H1 (cell line): ENCODE data around the gene CCDC157. TPM values are rescaled to one million over a fixed set of nuclear protein-coding genes. Genes with fewer than 3 reads are reported as not detected.

Experiments
- CTCF ChIA-PET: fragments of 300-600 bp; sonication (Branson Sonifier 250); formaldehyde crosslinking; loops from one replicate; lab custom pipeline; 2021; ENCODE audit not compliant: partially characterized antibody; lab: Charles Lee
- POLR2A ChIA-PET: fragments of 300-600 bp; sonication (Branson Sonifier 250); formaldehyde crosslinking; loops from one replicate; lab custom pipeline; 2021; ENCODE audit warnings: inconsistent platforms; ENCODE audit not compliant: partially characterized antibody; lab: Charles Lee
- DNase-seq, 2 experiments: peaks; one replicate each; pipeline versions ENCODE4 v3.0.0 to v3.0.0-alpha.2; 2010 to 2022; ENCODE audit warnings: low spot score in 2 of 2, low read depth in 1 of 2, mixed read lengths in 1 of 2
- FAIRE-seq: peaks from 2 replicates; lab custom pipeline; 2011; peaks lifted over from hg19 to GRCh38; lab: Jason Lieb, UNC
- H2AFZ ChIP-seq: 2 replicates; pipeline ENCODE4 v1.8.1; 2012; ENCODE audit warnings: low read length, inconsistent platforms
- H2AK5ac ChIP-seq: 2 replicates; pipeline ENCODE4 v1.6.1; 2013; ENCODE audit warnings: low read depth, low read length
- H2BK120ac ChIP-seq: replicated peaks from 2 replicates; pipeline ENCODE3; 2013; ENCODE audit warnings: low read depth, low read length, inconsistent platforms
- H2BK12ac ChIP-seq: 2 replicates; pipeline ENCODE4 v1.6.1; 2013; ENCODE audit warnings: low read depth, low read length
- H2BK15ac ChIP-seq: 2 replicates; pipeline ENCODE4 v1.6.1; 2013; ENCODE audit warnings: low read length
- H2BK20ac ChIP-seq: 2 replicates; pipeline ENCODE4 v1.6.1; 2013; ENCODE audit warnings: low read length
- H2BK5ac ChIP-seq: 2 replicates; pipeline ENCODE4 v1.6.1; 2013; ENCODE audit warnings: low read depth, low read length
- H3K14ac ChIP-seq: 2 replicates; pipeline ENCODE4 v1.6.1; 2013; ENCODE audit warnings: inconsistent platforms; ENCODE audit not compliant: insufficient read length
- H3K18ac ChIP-seq: 2 replicates; pipeline ENCODE4 v1.6.1; 2013; ENCODE audit warnings: low read length; ENCODE audit errors: extremely low read depth
- H3K23ac ChIP-seq: 2 replicates; pipeline ENCODE4 v1.6.1; 2013; ENCODE audit warnings: inconsistent platforms; ENCODE audit not compliant: insufficient read length
- H3K23me2 ChIP-seq: 2 replicates; pipeline ENCODE4 v1.6.1; 2013; ENCODE audit warnings: low read depth, low read length
- H3K27ac ChIP-seq: 2 replicates; pipeline ENCODE4 v1.6.1; 2011; ENCODE audit warnings: low read depth, low read length, inconsistent platforms
- H3K27me3 ChIP-seq, 4 experiments: replicated peaks in 1 of 4; 1 replicate in 1 of 4; 2 replicates in 3 of 4; pipeline versions ENCODE4 v1.6.1 to v1.8.1; 2011 to 2013; ENCODE audit warnings: low read length in 3 of 4, mild to moderate bottlenecking in 3 of 4, inconsistent platforms in 2 of 4, mixed read lengths in 2 of 4, moderate library complexity in 1 of 4; ENCODE audit not compliant: control insufficient read depth in 3 of 4, insufficient read depth in 3 of 4; ENCODE audit errors: extremely low read depth in 1 of 4
- H3K36me3 ChIP-seq, 4 experiments: 2 replicates each; pipeline versions ENCODE4 v1.6.1 to v1.8.1; 2011 to 2013; ENCODE audit warnings: mild to moderate bottlenecking in 4 of 4, low read length in 3 of 4, moderate library complexity in 2 of 4, control low read depth in 1 of 4, inconsistent platforms in 1 of 4; ENCODE audit not compliant: insufficient read depth in 4 of 4, control insufficient read depth in 2 of 4
- H3K4ac ChIP-seq: replicated peaks from 2 replicates; pipeline ENCODE3; 2013; ENCODE audit warnings: low read length, low read depth, mixed read lengths, inconsistent platforms; ENCODE audit not compliant: insufficient read length
- H3K4me1 ChIP-seq, 4 experiments: replicated peaks in 1 of 4; 1 replicate in 1 of 4; 2 replicates in 3 of 4; pipeline versions ENCODE4 v1.6.1 to v1.8.1; 2011 to 2013; ENCODE audit warnings: low read length in 3 of 4, inconsistent platforms in 2 of 4, mixed read lengths in 1 of 4; ENCODE audit not compliant: insufficient read depth in 4 of 4, control insufficient read depth in 3 of 4
- H3K4me2 ChIP-seq, 2 experiments: 2 replicates each; pipeline versions ENCODE4 v1.6.1 to v1.8.1; 2011 to 2013; ENCODE audit warnings: low read depth in 2 of 2, low read length in 2 of 2, control low read depth in 1 of 2, inconsistent platforms in 1 of 2, mild to moderate bottlenecking in 1 of 2; ENCODE audit not compliant: insufficient read depth in 1 of 2
- H3K4me3 ChIP-seq, 4 experiments: fragments of 200-600, 300-600 bp in 1 of 4; sonication (generic), shearing (Covaris generic), sonication (Bioruptor Twin) in 1 of 4; 2 replicates each; pipeline versions ENCODE4 v1.5.1 to v1.8.1; 2011 to 2016; ENCODE audit warnings: low read length in 4 of 4, low read depth in 3 of 4, control low read depth in 2 of 4, inconsistent platforms in 2 of 4, mild to moderate bottlenecking in 2 of 4, mixed read lengths in 1 of 4, moderate library complexity in 1 of 4; ENCODE audit not compliant: insufficient read depth in 2 of 4; ENCODE audit errors: extremely low read depth in 1 of 4
- H3K56ac ChIP-seq: replicated peaks from 2 replicates; pipeline ENCODE3; 2013; ENCODE audit warnings: low read depth, mild to moderate bottlenecking, mixed read lengths, low read length, inconsistent platforms; ENCODE audit not compliant: insufficient read length
- H3K79me1 ChIP-seq: 2 replicates; pipeline ENCODE4 v1.6.1; 2013; ENCODE audit warnings: low read depth, low read length, control low read depth
- H3K79me2 ChIP-seq, 2 experiments: 2 replicates each; pipeline versions ENCODE4 v1.6.1 to v1.8.1; 2012 to 2013; ENCODE audit warnings: low read length in 2 of 2, mild to moderate bottlenecking in 2 of 2, inconsistent platforms in 1 of 2; ENCODE audit not compliant: insufficient read depth in 2 of 2, control insufficient read depth in 1 of 2
- H3K9ac ChIP-seq, 4 experiments: replicated peaks in 1 of 4; 1 replicate in 1 of 4; 2 replicates in 3 of 4; pipeline versions ENCODE4 v1.6.1 to v1.8.1; 2011 to 2013; ENCODE audit warnings: low read depth in 3 of 4, low read length in 3 of 4, control low read depth in 2 of 4, mild to moderate bottlenecking in 2 of 4, moderate library complexity in 2 of 4, inconsistent platforms in 1 of 4; ENCODE audit errors: extremely low read depth in 1 of 4
- H3K9me3 ChIP-seq, 2 experiments: 2 replicates each; pipeline versions ENCODE4 v1.6.1 to v1.8.1; 2012 to 2013; ENCODE audit warnings: mild to moderate bottlenecking in 2 of 2, moderate library complexity in 2 of 2, control low read depth in 1 of 2, inconsistent platforms in 1 of 2, low read depth in 1 of 2, low read length in 1 of 2, mixed read lengths in 1 of 2; ENCODE audit not compliant: insufficient read depth in 2 of 2
- H4K20me1 ChIP-seq, 2 experiments: replicated peaks in 1 of 2; 2 replicates each; pipeline versions ENCODE3 to v1.8.1; 2011 to 2013; ENCODE audit warnings: inconsistent platforms in 2 of 2, low read length in 2 of 2, mild to moderate bottlenecking in 1 of 2; ENCODE audit not compliant: insufficient read depth in 2 of 2, control insufficient read depth in 1 of 2
- H4K5ac ChIP-seq: 2 replicates; pipeline ENCODE4 v1.6.1; 2013; ENCODE audit warnings: low read length, low read depth, mixed read lengths, inconsistent platforms; ENCODE audit not compliant: insufficient read length
- H4K8ac ChIP-seq: 2 replicates; pipeline ENCODE4 v1.8.0; 2013; ENCODE audit warnings: mild to moderate bottlenecking, moderate library complexity, low read length, inconsistent platforms; ENCODE audit not compliant: insufficient read depth; ENCODE audit errors: extremely low read depth
- H4K91ac ChIP-seq: replicated peaks from 2 replicates; pipeline ENCODE3; 2013; ENCODE audit warnings: low read length, mixed read lengths, inconsistent platforms; ENCODE audit not compliant: insufficient read length
- CHD1 ChIP-seq: IDR thresholded peaks from 2 replicates; pipeline ENCODE4 v1.6.1; 2012; ENCODE audit warnings: low read depth, low read length, improper control_type of control experiment
- EZH2 ChIP-seq: fragments of 200-600 bp; sonication (generic); IDR thresholded peaks from 2 replicates; pipeline ENCODE4 v1.7.1; 2012; ENCODE audit warnings: low read depth, mild to moderate bottlenecking, moderate library complexity, low read length, inconsistent platforms; ENCODE audit not compliant: severe bottlenecking
- GTF2F1 ChIP-seq: IDR thresholded peaks from 2 replicates; pipeline ENCODE4 v1.6.1; 2012; ENCODE audit warnings: low read depth, low read length, improper control_type of control experiment, borderline replicate concordance
- KDM1A ChIP-seq: fragments of 200-600, 300-600 bp; sonication (generic); IDR thresholded peaks from 2 replicates; pipeline ENCODE4 v1.7.1; 2016; ENCODE audit warnings: mild to moderate bottlenecking, low read length, borderline replicate concordance
- MAFK ChIP-seq: IDR thresholded peaks from 2 replicates; pipeline ENCODE4 v1.6.1; 2012; ENCODE audit warnings: low read depth, mild to moderate bottlenecking, improper control_type of control experiment, low read length
- RNF2 ChIP-seq: fragments of 200-900, 300-1000 bp; sonication (generic); IDR thresholded peaks from 2 replicates; pipeline ENCODE4 v1.7.1; 2016; ENCODE audit warnings: borderline replicate concordance, low read depth, mild to moderate bottlenecking, antibody characterized with exemption, low read length; ENCODE audit not compliant: poor library complexity, severe bottlenecking; ENCODE audit errors: missing control alignments
- SIN3A ChIP-seq, 2 experiments: IDR thresholded peaks in 1 of 2; conservative IDR thresholded peaks in 1 of 2; 2 replicates each; pipeline ENCODE4 v1.6.1; 2011 to 2012; ENCODE audit warnings: low read length in 2 of 2, improper control_type of control experiment in 1 of 2, low read depth in 1 of 2, mild to moderate bottlenecking in 1 of 2
- WGBS, 2 experiments: shearing (Covaris generic) in 1 of 2; methylation state at CpG; one replicate each; pipeline versions ENCODE4 v1.1.6 to v1.1.7; 2013 to 2015; ENCODE audit warnings: low lambda C conversion rate in 2 of 2, mixed read lengths in 2 of 2, inconsistent platforms in 1 of 2, low coverage in 1 of 2, missing lambda C conversion rate in 1 of 2; ENCODE audit not compliant: insufficient replicate concordance in 2 of 2, insufficient coverage in 1 of 2, insufficient read length in 1 of 2; ENCODE audit errors: extremely low coverage in 1 of 2, missing lambda C conversion rate in 1 of 2; 5-methylcytosine and 5-hydroxymethylcytosine counted together
- polyA plus RNA-seq, 7 experiments: library from polyadenylated mRNA; depleted of rRNA in 3 of 7; stranded (reverse) in 5 of 7; unstranded in 2 of 7; fragments of >200 nt in 5 of 7; fragments of 200-250 nt in 2 of 7; gene quantifications; 1 replicate in 5 of 7; 2 replicates in 1 of 7; 4 replicates in 1 of 7; pipeline versions ENCODE4 v1.2.1 to v1.2.3, GENCODE V29; 2011 to 2013; ENCODE audit warnings: missing spikeins in 2 of 7, mixed read lengths in 2 of 7
- total RNA-seq: library from RNA; stranded (reverse); fragmentation: NEBNext Ultra II Directional; extraction: Animal tissue kit (Norgen Biotek cat#: 25700); gene quantifications from 2 replicates; pipeline ENCODE4 v1.2.1, GENCODE V29; 2021
- TF ChIP-seq, protein P1 (sequence below), 3 experiments: IDR thresholded peaks; 1 replicate in 2 of 3; 2 replicates in 1 of 3; pipeline versions ENCODE4 v1.5.1 to v1.6.1; 2011; ENCODE audit warnings: low read length in 3 of 3, mild to moderate bottlenecking in 3 of 3, inconsistent platforms in 2 of 3, low read depth in 1 of 3, moderate library complexity in 1 of 3; ENCODE audit not compliant: insufficient read depth in 1 of 3; ENCODE audit errors: control extremely low read depth in 1 of 3

Gene CCDC157
- total and polyA plus RNA-seq, 2 of the 8 experiments (the other 6 are each of a cell fraction or from before 2014, with no cell fraction given), result 4.1 to 8.4 TPM

DNA sequence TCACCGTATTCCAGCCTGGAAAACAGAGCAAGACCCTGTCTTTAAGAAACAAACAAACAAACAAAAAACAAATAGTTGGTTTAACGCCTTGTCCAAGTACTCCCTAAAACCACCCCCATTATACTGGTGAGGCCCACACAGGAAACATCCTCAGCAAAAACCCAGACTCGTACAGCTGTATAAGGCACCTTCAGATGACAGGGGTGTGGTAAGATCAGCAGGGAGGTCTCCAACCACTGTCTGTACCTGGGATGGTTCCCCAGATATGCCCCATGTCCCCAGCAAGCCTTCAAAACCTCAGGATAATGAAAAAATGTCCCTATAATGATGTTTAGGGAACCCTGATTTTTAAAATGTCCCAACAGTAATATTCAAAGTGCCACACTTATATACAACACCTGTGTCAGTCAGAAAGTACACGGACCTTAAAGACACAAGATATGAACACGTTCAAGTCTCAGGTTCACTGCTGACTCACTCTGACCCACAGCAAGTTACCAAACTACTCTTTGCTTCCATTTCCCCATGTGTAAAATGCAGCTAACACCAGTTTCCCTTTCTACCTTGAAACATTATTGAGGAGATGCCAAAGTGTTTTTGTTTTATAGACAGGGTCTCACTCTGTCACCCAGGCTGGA lies 9.4 kb upstream of the CCDC157 start:
- no peak overlapping the region for H2BK120ac ChIP-seq
- peaks cover 15 to 23% of the 10 kb centered on the region in 2 experiments for H4K20me1 ChIP-seq
- no peak overlapping the region for H2AK5ac ChIP-seq
- H3K23ac ChIP-seq, result no peak overlapping the region
- ChIA-PET CTCF (interaction anchor here (0.8 to 1.5 kb wide), 2 partner anchors 11 to 57 kb away, joined by 3 read pairs; no protein-coding TSS in a partner anchor), POLR2A (interaction anchor here (1.1 to 1.5 kb wide), 2 partner anchors 9 to 19 kb away, joined by 3 to 5 read pairs; partner anchors contain the start of genes CCDC157 and SF3A1)
- no peaks in the 10 kb centered on the region for H3K4me1 ChIP-seq
- no peak overlapping the region for H3K4ac ChIP-seq
- H4K91ac ChIP-seq, result no peak overlapping the region
- FAIRE-seq (no peak), DNase-seq (no peak)
- no peak overlapping the region for H2BK5ac ChIP-seq
- H4K5ac ChIP-seq, result no peak overlapping the region
- no peak overlapping the region for H3K4me3 ChIP-seq
- peaks cover 33 to 91% (median 72%) of the 10 kb centered on the region in 4 experiments for H3K36me3 ChIP-seq
- no peak for TF ChIP-seq KDM1A
- TF ChIP-seq CHD1, result no peak
- no peak for TF ChIP-seq MAFK
- no peak for TF ChIP-seq SIN3A (conservative IDR thresholded peaks at IDR 0.05 in 1 of 2, IDR thresholded peaks at IDR 0.05 in 1 of 2; ENCODE audit: low read depth in 1 of 2, low read length in 2 of 2)
- TF ChIP-seq GTF2F1, result no peak
- no peak for TF ChIP-seq RNF2
- no peak for TF ChIP-seq EZH2
- TF ChIP-seq, protein P1, sequence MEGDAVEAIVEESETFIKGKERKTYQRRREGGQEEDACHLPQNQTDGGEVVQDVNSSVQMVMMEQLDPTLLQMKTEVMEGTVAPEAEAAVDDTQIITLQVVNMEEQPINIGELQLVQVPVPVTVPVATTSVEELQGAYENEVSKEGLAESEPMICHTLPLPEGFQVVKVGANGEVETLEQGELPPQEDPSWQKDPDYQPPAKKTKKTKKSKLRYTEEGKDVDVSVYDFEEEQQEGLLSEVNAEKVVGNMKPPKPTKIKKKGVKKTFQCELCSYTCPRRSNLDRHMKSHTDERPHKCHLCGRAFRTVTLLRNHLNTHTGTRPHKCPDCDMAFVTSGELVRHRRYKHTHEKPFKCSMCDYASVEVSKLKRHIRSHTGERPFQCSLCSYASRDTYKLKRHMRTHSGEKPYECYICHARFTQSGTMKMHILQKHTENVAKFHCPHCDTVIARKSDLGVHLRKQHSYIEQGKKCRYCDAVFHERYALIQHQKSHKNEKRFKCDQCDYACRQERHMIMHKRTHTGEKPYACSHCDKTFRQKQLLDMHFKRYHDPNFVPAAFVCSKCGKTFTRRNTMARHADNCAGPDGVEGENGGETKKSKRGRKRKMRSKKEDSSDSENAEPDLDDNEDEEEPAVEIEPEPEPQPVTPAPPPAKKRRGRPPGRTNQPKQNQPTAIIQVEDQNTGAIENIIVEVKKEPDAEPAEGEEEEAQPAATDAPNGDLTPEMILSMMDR (IDR thresholded peaks at IDR 0.05; ENCODE audit: control extremely low read depth in 1 of 3, insufficient read depth in 1 of 3, low read depth in 1 of 3, low read length in 3 of 3), result no peak
- no peak overlapping the region for H2BK15ac ChIP-seq
- no peak overlapping the region for H3K4me2 ChIP-seq
- no peaks in the 10 kb centered on the region for H3K9me3 ChIP-seq
- H2AFZ ChIP-seq, result no peak overlapping the region
- H3K18ac ChIP-seq, result no peak overlapping the region
- H3K9ac ChIP-seq, result no peak overlapping the region
- H3K79me2 ChIP-seq, result peaks cover 0 to 25% of the 10 kb centered on the region in 2 experiments; a peak in 1 of 4 replicates
- no peak overlapping the region for H3K27ac ChIP-seq
- no peaks in the 10 kb centered on the region for H3K27me3 ChIP-seq
- H3K23me2 ChIP-seq, result no peaks in the 10 kb centered on the region
- 89% methylated on average over 5 of the region's 5 CpGs; no CpG with 5 or more reads in 1 of the 2 experiments for WGBS, 2 experiments
- no peaks in the 10 kb centered on the region; the same call in 1 of the 2 replicates for H3K79me1 ChIP-seq
- H2BK20ac ChIP-seq, result no peak overlapping the region
- H3K56ac ChIP-seq, result no peak overlapping the region
- no peak overlapping the region for H3K14ac ChIP-seq
- no peak overlapping the region for H2BK12ac ChIP-seq
- H4K8ac ChIP-seq, result no peak overlapping the region
